HG02588 (cell line): ENCODE results near the gene PHC2.

Experiments used
- ATAC-seq: cut with Tn5 transposase; IDR thresholded peaks from one replicate; pipeline ENCODE4 v1.9.1; 2021; ENCODE audit warnings: mild to moderate bottlenecking, moderate library complexity; ENCODE audit not compliant: unreplicated experiment

The PHC2 gene

GRCh38 chr1:33372162-33372561 is 58.7 kb downstream of the PHC2 start:
- no peak for ATAC-seq

GRCh38 chr1:33371334-33371733 is 59.6 kb downstream of the PHC2 start:
- no peak for ATAC-seq

GRCh38 chr1:33370827-33371226 is 60.1 kb downstream of the PHC2 start:
- no peak for ATAC-seq

GRCh38 chr1:33370301-33370700 is 60.6 kb downstream of the PHC2 start:
- no peak for ATAC-seq

- ATAC-seq, result no peak
Observed at GRCh38 chr1:33369764-33370163, 61.1 kb downstream of the PHC2 start.

GRCh38 chr1:33369081-33369480 is 61.8 kb downstream of the PHC2 start:
- no peak for ATAC-seq

- no peak for ATAC-seq
Observed at GRCh38 chr1:33368431-33368830, 62.5 kb downstream of the PHC2 start.

- ATAC-seq, result no peak
Observed at GRCh38 chr1:33367485-33368405, 63.1 kb downstream of the PHC2 start.

GRCh38 chr1:33366762-33367484 is 64.0 kb downstream of the PHC2 start:
- ATAC-seq, result no peak

GRCh38 chr1:33365560-33365997 is 65.3 kb downstream of the PHC2 start:
- no peak for ATAC-seq

GRCh38 chr1:33364565-33364918 is 66.4 kb downstream of the PHC2 start:
- ATAC-seq, result no peak

- no peak for ATAC-seq
Observed at GRCh38 chr1:33363470-33363861, 67.4 kb downstream of the PHC2 start.

GRCh38 chr1:33363021-33363420 is 67.9 kb downstream of the PHC2 start:
- no peak for ATAC-seq

- no peak for ATAC-seq
Observed at GRCh38 chr1:33361532-33362235, 69.2 kb downstream of the PHC2 start.

- no peak for ATAC-seq
Observed at GRCh38 chr1:33360367-33360766, 70.5 kb downstream of the PHC2 start.

- no peak for ATAC-seq
Observed at GRCh38 chr1:33359931-33360330, 71.0 kb downstream of the PHC2 start.

GRCh38 chr1:33358795-33359503 is 71.9 kb downstream of the PHC2 start:
- no peak for ATAC-seq

- ATAC-seq, result no peak
Observed at GRCh38 chr1:33358114-33358794, 72.6 kb downstream of the PHC2 start.

GRCh38 chr1:33357099-33357498 is 73.8 kb downstream of the PHC2 start:
- ATAC-seq, result no peak

GRCh38 chr1:33354707-33355316 is 76.1 kb downstream of the PHC2 start:
- ATAC-seq, result no peak
